Esophagus muscularis mucosa (tissue), 3 donors: ENCODE data around the gene PATL2.

Experiments used
- POLR2AphosphoS5 ChIP-seq, 2 donors: sonication (generic); formaldehyde crosslinking; IDR thresholded peaks; one replicate each; pipeline ENCODE4 v1.6.1; 2017; ENCODE audit warnings: antibody characterized with exemption in 2 of 2
- TF ChIP-seq, protein P1 (sequence below), 3 experiments: fragments of 200-600 bp in 2 of 3; fragments of 450-650 bp in 1 of 3; sonication (generic) in 2 of 3; IDR thresholded peaks; one replicate each; pipeline ENCODE4 v1.5.1; 2017 to 2019; ENCODE audit warnings: antibody characterized with exemption in 3 of 3, mild to moderate bottlenecking in 2 of 3, moderate library complexity in 1 of 3

DNA sequence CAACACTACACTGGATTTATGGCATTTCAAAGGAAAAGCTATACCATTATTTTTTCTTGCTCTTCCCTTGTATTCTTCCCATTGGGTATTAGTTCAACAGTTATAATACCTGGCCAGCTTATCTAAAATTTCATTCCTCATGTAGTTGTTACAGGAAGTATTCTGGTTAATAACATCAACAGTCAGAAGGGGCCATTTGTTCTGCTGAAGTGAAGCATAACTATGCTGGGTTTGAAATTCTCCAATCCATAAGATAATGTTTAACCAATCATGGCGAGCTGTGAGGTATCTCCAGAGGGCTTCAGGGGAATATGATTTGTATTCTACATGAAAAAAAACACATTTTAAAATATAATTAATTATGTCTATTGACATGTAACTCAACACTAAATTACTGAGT, 91.0 kb downstream of the PATL2 start:
- TF ChIP-seq, protein P1, sequence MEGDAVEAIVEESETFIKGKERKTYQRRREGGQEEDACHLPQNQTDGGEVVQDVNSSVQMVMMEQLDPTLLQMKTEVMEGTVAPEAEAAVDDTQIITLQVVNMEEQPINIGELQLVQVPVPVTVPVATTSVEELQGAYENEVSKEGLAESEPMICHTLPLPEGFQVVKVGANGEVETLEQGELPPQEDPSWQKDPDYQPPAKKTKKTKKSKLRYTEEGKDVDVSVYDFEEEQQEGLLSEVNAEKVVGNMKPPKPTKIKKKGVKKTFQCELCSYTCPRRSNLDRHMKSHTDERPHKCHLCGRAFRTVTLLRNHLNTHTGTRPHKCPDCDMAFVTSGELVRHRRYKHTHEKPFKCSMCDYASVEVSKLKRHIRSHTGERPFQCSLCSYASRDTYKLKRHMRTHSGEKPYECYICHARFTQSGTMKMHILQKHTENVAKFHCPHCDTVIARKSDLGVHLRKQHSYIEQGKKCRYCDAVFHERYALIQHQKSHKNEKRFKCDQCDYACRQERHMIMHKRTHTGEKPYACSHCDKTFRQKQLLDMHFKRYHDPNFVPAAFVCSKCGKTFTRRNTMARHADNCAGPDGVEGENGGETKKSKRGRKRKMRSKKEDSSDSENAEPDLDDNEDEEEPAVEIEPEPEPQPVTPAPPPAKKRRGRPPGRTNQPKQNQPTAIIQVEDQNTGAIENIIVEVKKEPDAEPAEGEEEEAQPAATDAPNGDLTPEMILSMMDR (IDR thresholded peaks at IDR 0.05): no peak
- TF ChIP-seq POLR2AphosphoS5 (IDR thresholded peaks at IDR 0.05): no peak
